Stimulated activated CD4-positive, alpha-beta T cell treated with anti-CD3 and anti-CD28 coated beads, Interleukin-1b, Interleukin-23, amount 100 ng/mL, for 4 hours (primary cell): ENCODE results near the gene COMP.

ENCODE experiments used
- DNase-seq, 2 donors: peaks; one replicate each; pipeline ENCODE4 v3.0.0-alpha.2; 2020; ENCODE audit warnings: low read depth in 2 of 2

COMP gene

GRCh38 chr19:18769989-18770528 is 21.0 kb downstream of the COMP start:
- DNase-seq = no peak

- no peak for DNase-seq
Measured at GRCh38 chr19:18768997-18769891, 21.9 kb downstream of the COMP start.

- DNase-seq = no peak
Measured at GRCh38 chr19:18768046-18768771, 22.9 kb downstream of the COMP start.

GRCh38 chr19:18765224-18765623 is 25.9 kb downstream of the COMP start:
- DNase-seq = no peak

- no peak for DNase-seq
Measured at GRCh38 chr19:18764591-18765051, 26.5 kb downstream of the COMP start.

- DNase-seq = no peak
Measured at GRCh38 chr19:18763674-18764590, 27.2 kb downstream of the COMP start.

- no peak for DNase-seq
Measured at GRCh38 chr19:18762125-18763023, 28.7 kb downstream of the COMP start.

- no peak for DNase-seq
Measured at GRCh38 chr19:18761531-18762110, 29.5 kb downstream of the COMP start.

- no peak for DNase-seq
Measured at GRCh38 chr19:18760440-18761383, 30.4 kb downstream of the COMP start.

- no peak for DNase-seq
Measured at GRCh38 chr19:18759995-18760426, 31.1 kb downstream of the COMP start.

- DNase-seq = no peak
Measured at GRCh38 chr19:18759304-18759994, 31.7 kb downstream of the COMP start.

GRCh38 chr19:18756896-18757295 is 34.2 kb downstream of the COMP start:
- DNase-seq = no peak

- DNase-seq = no peak
Measured at GRCh38 chr19:18754501-18754900, 36.6 kb downstream of the COMP start.

GRCh38 chr19:18751571-18751970 is 39.5 kb downstream of the COMP start:
- no peak for DNase-seq

- DNase-seq = no peak
Measured at GRCh38 chr19:18750295-18750970, 40.7 kb downstream of the COMP start.

GRCh38 chr19:18749362-18750231 is 41.5 kb downstream of the COMP start:
- DNase-seq = no peak
